ENCODE data around the gene NINJ2.
A peak's percentile ranks its signal among the peaks of the same experiment; 100 is the strongest.

The NINJ2 gene

GRCh38 chr12:663293-663871 lies at the start of gene NINJ2:
Gene NINJ2 (minus strand): TSS chr12:663445. CDS start chr12:663360, 85 bp downstream.
- TF ChIP-seq YY1 (IDR thresholded peaks at IDR 0.05; ENCODE audit: low read depth) (no peak), ZBTB7A (IDR thresholded peaks at IDR 0.05; ENCODE audit: low read depth) (no peak), CEBPB (IDR thresholded peaks at IDR 0.05) (no peak), USF1 (IDR thresholded peaks at IDR 0.05) (no peak), REST (IDR thresholded peaks at IDR 0.05; ENCODE audit: low read depth) (no peak), EP300 (IDR thresholded peaks at IDR 0.05; ENCODE audit: borderline replicate concordance) (no peak), TCF12 (IDR thresholded peaks at IDR 0.05; ENCODE audit: low read depth) (no peak), CREB1 (IDR thresholded peaks at IDR 0.05; ENCODE audit: low read depth) (no peak), TEAD4 (IDR thresholded peaks at IDR 0.05) (no peak), EGR1 (IDR thresholded peaks at IDR 0.05) (no peak), TAF1 (IDR thresholded peaks at IDR 0.05; ENCODE audit: low read depth) (no peak), MAX (IDR thresholded peaks at IDR 0.05) (no peak), FOXM1 (IDR thresholded peaks at IDR 0.05; ENCODE audit: borderline replicate concordance, low read depth) (no peak)

GRCh38 chr12:712172-712863 lies 49.1 kb upstream of the NINJ2 start:
- TF ChIP-seq MAX (IDR thresholded peaks at IDR 0.05) (no peak), CEBPB (IDR thresholded peaks at IDR 0.05) (no peak), NFIC (IDR thresholded peaks at IDR 0.05) (peak; percentile 26; the same call in 1 of the 2 replicates), ZBTB7A (IDR thresholded peaks at IDR 0.05; ENCODE audit: low read depth) (no peak), RAD21 (IDR thresholded peaks at IDR 0.05; ENCODE audit: low read depth) (peak; percentile 22; the same call in 1 of the 2 replicates), EP300 (IDR thresholded peaks at IDR 0.05; ENCODE audit: borderline replicate concordance) (peak; percentile 22; the same call in 1 of the 2 replicates), TEAD4 (IDR thresholded peaks at IDR 0.05) (peak; percentile 25; the same call in 1 of the 2 replicates), TCF12 (IDR thresholded peaks at IDR 0.05; ENCODE audit: low read depth) (0 out of 2 replicates have a peak, but pooled peaks have one; percentile 15), YY1 (IDR thresholded peaks at IDR 0.05; ENCODE audit: low read depth) (no peak), EGR1 (IDR thresholded peaks at IDR 0.05) (no peak), CREB1 (IDR thresholded peaks at IDR 0.05; ENCODE audit: low read depth) (no peak), USF1 (IDR thresholded peaks at IDR 0.05) (no peak)

GRCh38 chr12:709455-710020 lies 46.3 kb upstream of the NINJ2 start:
- TF ChIP-seq FOXM1 (IDR thresholded peaks at IDR 0.05; ENCODE audit: borderline replicate concordance, low read depth) (no peak), YY1 (IDR thresholded peaks at IDR 0.05; ENCODE audit: low read depth) (no peak), CEBPB (IDR thresholded peaks at IDR 0.05) (no peak), EP300 (IDR thresholded peaks at IDR 0.05; ENCODE audit: borderline replicate concordance) (no peak), NFIC (IDR thresholded peaks at IDR 0.05) (no peak), EGR1 (IDR thresholded peaks at IDR 0.05) (no peak), TCF12 (IDR thresholded peaks at IDR 0.05; ENCODE audit: low read depth) (no peak), MAX (IDR thresholded peaks at IDR 0.05) (no peak), TAF1 (IDR thresholded peaks at IDR 0.05; ENCODE audit: low read depth) (no peak), USF1 (IDR thresholded peaks at IDR 0.05) (no peak), TEAD4 (IDR thresholded peaks at IDR 0.05) (no peak), ZBTB7A (IDR thresholded peaks at IDR 0.05; ENCODE audit: low read depth) (no peak), REST (IDR thresholded peaks at IDR 0.05; ENCODE audit: low read depth) (no peak), RAD21 (IDR thresholded peaks at IDR 0.05; ENCODE audit: low read depth) (no peak), CREB1 (IDR thresholded peaks at IDR 0.05; ENCODE audit: low read depth) (no peak)

- no peak for TF ChIP-seq CREB1 (IDR thresholded peaks at IDR 0.05; ENCODE audit: low read depth)
- TF ChIP-seq NFIC (IDR thresholded peaks at IDR 0.05): no peak
- no peak for TF ChIP-seq USF1 (IDR thresholded peaks at IDR 0.05)
- TF ChIP-seq EP300 (IDR thresholded peaks at IDR 0.05; ENCODE audit: borderline replicate concordance): no peak
- TF ChIP-seq TEAD4 (IDR thresholded peaks at IDR 0.05): no peak
- no peak for TF ChIP-seq REST (IDR thresholded peaks at IDR 0.05; ENCODE audit: low read depth)
- TF ChIP-seq YY1 (IDR thresholded peaks at IDR 0.05; ENCODE audit: low read depth): no peak
- TF ChIP-seq ZBTB7A (IDR thresholded peaks at IDR 0.05; ENCODE audit: low read depth): no peak
Measured at GRCh38 chr12:704516-705242, 41.4 kb upstream of the NINJ2 start.

Measured in Ishikawa (cell line).